ENCODE data around the gene SIRT3.

SIRT3 gene

GRCh38 chr11:218815-219593, 17.1 kb downstream of the SIRT3 start:
- no peaks in the 10 kb centered on the region for H3K79me2 ChIP-seq (ENCODE audit: insufficient read depth, low read length)
- TF ChIP-seq EZH2phosphoT487 (conservative IDR thresholded peaks at IDR 0.05; ENCODE audit: low read length): no peak
- no peak for TF ChIP-seq CTCF (IDR thresholded peaks at IDR 0.05; ENCODE audit: insufficient read depth, low read length, poor library complexity, severe bottlenecking)
- H3K36me3 ChIP-seq (ENCODE audit: low read length): no peaks in the 10 kb centered on the region
- H4K20me1 ChIP-seq (ENCODE audit: low read depth, low read length): no peaks in the 10 kb centered on the region
- H3F3A ChIP-seq (ENCODE audit: insufficient read depth): peaks cover 10% of the 10 kb centered on the region; the same call in 1 of the 2 replicates
- H3K9ac ChIP-seq (ENCODE audit: low read length): no peak overlapping the region
- no peaks in the 10 kb centered on the region for H3K9me3 ChIP-seq (ENCODE audit: insufficient read depth, low read length)
- H3K4me2 ChIP-seq (ENCODE audit: low read depth, low read length, poor library complexity, severe bottlenecking): no peak overlapping the region
- H3K4me3 ChIP-seq (ENCODE audit: insufficient read depth, low read length, poor library complexity, severe bottlenecking): no peak overlapping the region
- H3K27me3 ChIP-seq (ENCODE audit: low read length): no peaks in the 10 kb centered on the region
- H3K9me2 ChIP-seq (replicated peaks; ENCODE audit: insufficient read depth, low read length): no peaks in the 10 kb centered on the region
- no peak overlapping the region for H2AFZ ChIP-seq (ENCODE audit: low read depth, low read length, severe bottlenecking)
- H3K27ac ChIP-seq (ENCODE audit: low read depth, low read length): no peak overlapping the region

- TF ChIP-seq CTCF (IDR thresholded peaks at IDR 0.05; ENCODE audit: insufficient read depth, low read length, poor library complexity, severe bottlenecking): no peak
- no peak for TF ChIP-seq EZH2phosphoT487 (conservative IDR thresholded peaks at IDR 0.05; ENCODE audit: low read length)
- Histone ChIP-seq H3K79me2 (ENCODE audit: insufficient read depth, low read length) (no peaks in the 10 kb centered on the region), H3K9me2 (replicated peaks; ENCODE audit: insufficient read depth, low read length) (no peaks in the 10 kb centered on the region)
Measured at GRCh38 chr11:217704-218103, 18.4 kb downstream of the SIRT3 start.

GRCh38 chr11:216081-216974, 19.8 kb downstream of the SIRT3 start:
- Histone ChIP-seq H3K4me2 (ENCODE audit: low read depth, low read length, poor library complexity, severe bottlenecking) (no peak overlapping the region), H3K9me2 (replicated peaks; ENCODE audit: insufficient read depth, low read length) (no peaks in the 10 kb centered on the region), H3K79me2 (ENCODE audit: insufficient read depth, low read length) (no peaks in the 10 kb centered on the region), H3K36me3 (ENCODE audit: low read length) (no peaks in the 10 kb centered on the region), H3K27ac (ENCODE audit: low read depth, low read length) (no peak overlapping the region), H3K9me3 (ENCODE audit: insufficient read depth, low read length) (no peaks in the 10 kb centered on the region), H3K27me3 (ENCODE audit: low read length) (no peaks in the 10 kb centered on the region), H2AFZ (ENCODE audit: low read depth, low read length, severe bottlenecking) (no peak overlapping the region), H3K9ac (ENCODE audit: low read length) (no peak overlapping the region), H3F3A (ENCODE audit: insufficient read depth) (peaks cover 10% of the 10 kb centered on the region; the same call in 1 of the 2 replicates), H3K4me3 (ENCODE audit: insufficient read depth, low read length, poor library complexity, severe bottlenecking) (no peak overlapping the region), H4K20me1 (ENCODE audit: low read depth, low read length) (no peaks in the 10 kb centered on the region)
- TF ChIP-seq EZH2phosphoT487 (conservative IDR thresholded peaks at IDR 0.05; ENCODE audit: low read length) (no peak), CTCF (IDR thresholded peaks at IDR 0.05; ENCODE audit: insufficient read depth, low read length, poor library complexity, severe bottlenecking) (no peak)

More at GRCh38 chr11:217704-218103, 18.4 kb downstream of the SIRT3 start:
- H4K20me1 ChIP-seq (ENCODE audit: low read depth, low read length): no peaks in the 10 kb centered on the region
- no peaks in the 10 kb centered on the region for H3K27me3 ChIP-seq (ENCODE audit: low read length)
- H3K27ac ChIP-seq (ENCODE audit: low read depth, low read length): no peak overlapping the region
- H3F3A ChIP-seq (ENCODE audit: insufficient read depth): peaks cover 10% of the 10 kb centered on the region; the same call in 1 of the 2 replicates
- no peak overlapping the region for H3K4me3 ChIP-seq (ENCODE audit: insufficient read depth, low read length, poor library complexity, severe bottlenecking)
- no peaks in the 10 kb centered on the region for H3K36me3 ChIP-seq (ENCODE audit: low read length)
- H3K4me2 ChIP-seq (ENCODE audit: low read depth, low read length, poor library complexity, severe bottlenecking): no peak overlapping the region
- H3K9me3 ChIP-seq (ENCODE audit: insufficient read depth, low read length): no peaks in the 10 kb centered on the region
- H3K9ac ChIP-seq (ENCODE audit: low read length): no peak overlapping the region
- H2AFZ ChIP-seq (ENCODE audit: low read depth, low read length, severe bottlenecking): no peak overlapping the region

All from SU-DHL-6 (cell line).